ENCODE results near the gene ODAD3. TPM values are rescaled to one million over a fixed set of nuclear protein-coding genes. Genes with fewer than 3 reads are reported as not detected.
"Not testable (repeated sequence)": the region's sequence is repeated elsewhere in the genome, so short reads cannot be mapped to it uniquely, and the experiment has no call there.

Gene ODAD3
- total and polyA plus RNA-seq, 5 donors = 1.0 to 1.2 (median 1.0) TPM

DNA sequence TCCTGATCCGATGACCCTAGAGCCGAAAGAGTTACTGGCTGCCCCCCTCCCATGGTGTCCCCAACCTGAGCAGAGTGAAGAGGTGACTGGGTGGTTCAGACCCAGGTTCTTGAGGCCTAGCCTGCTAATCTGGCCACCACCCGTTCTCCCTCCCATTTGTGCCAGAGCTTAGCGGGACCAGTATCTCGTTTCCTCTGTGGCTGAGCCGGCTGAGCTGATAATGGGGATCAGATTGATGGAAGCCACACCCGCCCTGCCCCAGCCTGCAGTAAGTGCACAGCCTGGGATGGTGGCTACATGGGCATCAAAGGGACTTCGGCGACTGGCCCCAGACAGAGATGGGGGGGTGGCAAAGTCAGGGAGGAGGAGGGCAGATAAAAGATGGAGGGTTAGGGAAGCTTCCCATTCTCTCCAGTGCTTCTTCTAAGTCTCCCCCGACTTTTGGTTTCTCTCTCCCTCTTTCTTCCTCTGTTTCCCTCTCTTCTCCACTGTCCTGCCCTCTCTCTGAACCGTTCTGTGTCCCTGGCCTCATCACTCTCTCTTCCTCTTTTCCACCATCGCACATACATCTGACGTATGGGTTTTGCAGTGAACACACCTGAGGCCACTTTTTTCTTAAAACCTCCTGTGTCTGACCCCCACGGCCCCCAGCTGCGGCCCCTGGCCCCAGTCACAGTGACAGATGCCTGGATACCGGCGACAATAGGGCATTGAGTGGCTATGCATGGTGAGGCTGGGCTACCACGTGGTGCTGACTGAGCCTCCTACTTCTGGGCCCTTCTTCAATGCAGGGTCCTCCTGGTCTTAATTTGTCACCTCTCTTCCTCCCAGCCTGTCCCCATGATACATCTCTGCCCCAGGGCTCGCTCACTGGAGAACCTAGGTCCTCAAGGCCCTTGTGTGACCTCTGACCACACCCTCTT is 43.5 kb upstream of the ODAD3 start:
- H3K27me3 ChIP-seq (ENCODE audit: control insufficient read depth, insufficient read depth) = no peaks in the 10 kb centered on the region
- intact Hi-C loops (cut with DNase I) = no loop called here
- no peaks in the 10 kb centered on the region for H3K9me3 ChIP-seq (ENCODE audit: control insufficient read depth, low read length)
- ATAC-seq (no peak), DNase-seq (no peak)
- 54% methylated on average over 19 of the region's 19 CpGs for WGBS
- H3K4me3 ChIP-seq (ENCODE audit: low read length) = no peak overlapping the region
- H3K4me1 ChIP-seq (ENCODE audit: control insufficient read depth, insufficient read depth, low read length) = peaks cover 1% of the 10 kb centered on the region
- no peak overlapping the region for H3K27ac ChIP-seq (ENCODE audit: low read length)

DNA sequence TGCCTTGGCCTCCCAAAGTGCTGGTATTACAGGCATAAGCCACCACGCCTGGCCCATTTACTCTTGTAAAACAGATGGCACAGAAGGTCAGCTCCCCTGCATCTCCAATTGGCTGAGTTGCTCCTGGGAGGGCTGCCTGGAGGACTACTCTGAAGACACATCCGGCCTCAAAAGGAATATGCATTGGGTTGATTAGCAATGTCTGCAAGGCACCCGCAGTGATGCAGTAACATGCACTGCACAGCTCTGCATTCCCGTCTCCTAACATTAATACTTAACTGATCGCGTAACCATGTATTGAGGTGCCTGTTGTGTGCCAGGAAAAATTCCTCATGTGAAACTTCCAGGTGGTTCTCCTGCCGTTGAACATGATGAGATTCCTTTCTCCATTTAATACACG is 40.9 kb upstream of the ODAD3 start:
- 78% methylated on average over 8 of the region's 8 CpGs for WGBS
- no peak for DNase-seq
- H3K4me1 ChIP-seq (ENCODE audit: control insufficient read depth, insufficient read depth, low read length) = no peaks in the 10 kb centered on the region
- ATAC-seq = no peak
- no peak overlapping the region for H3K4me3 ChIP-seq (ENCODE audit: low read length)
- H3K9me3 ChIP-seq (ENCODE audit: control insufficient read depth, low read length) = no peaks in the 10 kb centered on the region
- H3K27me3 ChIP-seq (ENCODE audit: control insufficient read depth, insufficient read depth) = no peaks in the 10 kb centered on the region
- no peak overlapping the region for H3K27ac ChIP-seq (ENCODE audit: low read length)
- intact Hi-C loops (cut with DNase I) = no loop called here

- H3K4me1 ChIP-seq (ENCODE audit: control insufficient read depth, insufficient read depth, low read length); H3K27me3 ChIP-seq (ENCODE audit: control insufficient read depth, insufficient read depth); DNase-seq; intact Hi-C loops (cut with DNase I); H3K27ac ChIP-seq (ENCODE audit: low read length); H3K9me3 ChIP-seq (ENCODE audit: control insufficient read depth, low read length); H3K4me3 ChIP-seq (ENCODE audit: low read length); ATAC-seq: not testable (repeated sequence)
- WGBS = 90% methylated on average over 3 of the region's 3 CpGs
Measured at GRCh38 chr19:11475343-11475742, 40.4 kb upstream of the ODAD3 start.

- DNase-seq = no peak
- Histone ChIP-seq H3K4me1 (ENCODE audit: control insufficient read depth, insufficient read depth, low read length) (no peaks in the 10 kb centered on the region), H3K27me3 (ENCODE audit: control insufficient read depth, insufficient read depth) (no peaks in the 10 kb centered on the region), H3K9me3 (ENCODE audit: control insufficient read depth, low read length) (no peaks in the 10 kb centered on the region), H3K4me3 (ENCODE audit: low read length) (no peak overlapping the region), H3K27ac (ENCODE audit: low read length) (no peak overlapping the region)
- 81% methylated on average over 4 of the region's 4 CpGs for WGBS
- intact Hi-C loops (cut with DNase I) = no loop called here
- no peak for ATAC-seq
Measured at GRCh38 chr19:11473725-11474124, 38.8 kb upstream of the ODAD3 start.

GRCh38 chr19:11468266-11468845 is 33.4 kb upstream of the ODAD3 start:
- H3K4me3 ChIP-seq (ENCODE audit: low read length); DNase-seq; H3K27me3 ChIP-seq (ENCODE audit: control insufficient read depth, insufficient read depth); intact Hi-C loops (cut with DNase I); H3K4me1 ChIP-seq (ENCODE audit: control insufficient read depth, insufficient read depth, low read length); ATAC-seq; H3K27ac ChIP-seq (ENCODE audit: low read length); H3K9me3 ChIP-seq (ENCODE audit: control insufficient read depth, low read length): not testable (repeated sequence)
- 69% methylated on average over 8 of the region's 8 CpGs for WGBS

GRCh38 chr19:11465600-11465999 is 30.7 kb upstream of the ODAD3 start:
- 39% methylated on average over 8 of the region's 8 CpGs for WGBS
- H3K4me1 ChIP-seq (ENCODE audit: control insufficient read depth, insufficient read depth, low read length) = no peaks in the 10 kb centered on the region
- no peak for ATAC-seq
- no peaks in the 10 kb centered on the region for H3K27me3 ChIP-seq (ENCODE audit: control insufficient read depth, insufficient read depth)
- no peaks in the 10 kb centered on the region for H3K9me3 ChIP-seq (ENCODE audit: control insufficient read depth, low read length)
- no peak overlapping the region for H3K4me3 ChIP-seq (ENCODE audit: low read length)
- no peak for DNase-seq
- intact Hi-C loops (cut with DNase I) = no loop called here
- H3K27ac ChIP-seq (ENCODE audit: low read length) = no peak overlapping the region

GRCh38 chr19:11464333-11465265 is 29.7 kb upstream of the ODAD3 start:
- Histone ChIP-seq H3K27ac (ENCODE audit: low read length) (no peak overlapping the region), H3K4me3 (ENCODE audit: low read length) (no peak overlapping the region), H3K9me3 (ENCODE audit: control insufficient read depth, low read length) (no peaks in the 10 kb centered on the region), H3K4me1 (ENCODE audit: control insufficient read depth, insufficient read depth, low read length) (no peaks in the 10 kb centered on the region), H3K27me3 (ENCODE audit: control insufficient read depth, insufficient read depth) (no peaks in the 10 kb centered on the region)
- intact Hi-C loops (cut with DNase I) = no loop called here
- ATAC-seq (peak in 1 of 2 donors; percentile 10), DNase-seq (no peak)
- WGBS = 87% methylated on average over 11 of the region's 11 CpGs

- WGBS = 71% methylated on average over 12 of the region's 12 CpGs
- no peak overlapping the region for H3K4me3 ChIP-seq (ENCODE audit: low read length)
- DNase-seq = no peak
- no peaks in the 10 kb centered on the region for H3K27me3 ChIP-seq (ENCODE audit: control insufficient read depth, insufficient read depth)
- H3K9me3 ChIP-seq (ENCODE audit: control insufficient read depth, low read length) = no peaks in the 10 kb centered on the region
- no peak for ATAC-seq
- intact Hi-C loops (cut with DNase I) = no loop called here
- H3K4me1 ChIP-seq (ENCODE audit: control insufficient read depth, insufficient read depth, low read length) = no peaks in the 10 kb centered on the region
- no peak overlapping the region for H3K27ac ChIP-seq (ENCODE audit: low read length)
Measured at GRCh38 chr19:11463391-11463790, 28.5 kb upstream of the ODAD3 start.

- H3K27ac ChIP-seq (ENCODE audit: low read length) = no peak overlapping the region
- ATAC-seq (no peak), DNase-seq (no peak)
- H3K4me3 ChIP-seq (ENCODE audit: low read length) = no peak overlapping the region
- no peaks in the 10 kb centered on the region for H3K27me3 ChIP-seq (ENCODE audit: control insufficient read depth, insufficient read depth)
- no peaks in the 10 kb centered on the region for H3K4me1 ChIP-seq (ENCODE audit: control insufficient read depth, insufficient read depth, low read length)
- H3K9me3 ChIP-seq (ENCODE audit: control insufficient read depth, low read length) = no peaks in the 10 kb centered on the region
- intact Hi-C loops (cut with DNase I) = no loop called here
- 78% methylated on average over 2 of the region's 2 CpGs for WGBS
Measured at GRCh38 chr19:11461453-11461852, 26.5 kb upstream of the ODAD3 start.

DNA sequence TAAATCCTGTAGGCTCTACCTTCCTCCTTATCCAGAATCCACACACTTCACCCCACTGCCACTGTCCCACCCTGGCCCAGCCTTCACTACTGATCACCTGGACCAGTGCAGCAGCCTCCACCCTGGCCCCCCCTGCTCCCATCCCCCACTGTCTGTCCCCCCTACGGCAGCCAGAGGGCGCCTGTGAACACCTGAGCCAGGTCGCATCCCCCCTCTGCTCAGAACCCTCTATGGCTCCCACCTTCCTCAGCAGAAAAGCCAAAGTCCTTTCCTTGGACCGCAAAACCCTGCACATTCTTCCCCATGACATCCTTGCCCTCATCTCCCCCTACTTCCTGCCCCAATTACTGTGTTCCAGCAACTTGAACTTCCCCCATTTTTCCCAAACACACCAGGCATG is 25.3 kb upstream of the ODAD3 start:
- no peak overlapping the region for H3K4me3 ChIP-seq (ENCODE audit: low read length)
- no peaks in the 10 kb centered on the region for H3K9me3 ChIP-seq (ENCODE audit: control insufficient read depth, low read length)
- no peaks in the 10 kb centered on the region for H3K4me1 ChIP-seq (ENCODE audit: control insufficient read depth, insufficient read depth, low read length)
- no peak overlapping the region for H3K27ac ChIP-seq (ENCODE audit: low read length)
- no peak for DNase-seq
- no peaks in the 10 kb centered on the region for H3K27me3 ChIP-seq (ENCODE audit: control insufficient read depth, insufficient read depth)
- ATAC-seq = no peak
- 53% methylated on average over 4 of the region's 4 CpGs for WGBS
- intact Hi-C loops (cut with DNase I) = no loop called here

DNA sequence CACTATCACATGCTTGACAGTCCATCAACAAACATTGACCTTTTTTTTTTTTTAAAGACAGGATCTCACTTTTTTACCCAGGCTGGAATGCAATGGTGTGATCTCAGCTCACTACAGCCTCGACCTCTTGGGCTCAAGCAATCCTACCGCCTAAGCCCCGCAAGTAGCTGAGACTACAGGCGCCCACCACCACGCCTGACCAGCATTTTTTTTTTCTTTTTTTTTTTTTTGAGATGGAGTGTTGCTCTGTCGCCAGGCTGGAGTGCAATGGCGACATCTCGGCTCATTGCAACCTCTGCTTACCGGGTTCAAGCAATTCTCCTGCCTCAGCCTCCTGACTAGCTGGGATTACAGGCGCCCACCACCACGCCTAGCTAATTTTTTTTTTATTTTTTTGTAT is 24.0 kb upstream of the ODAD3 start:
- H3K9me3 ChIP-seq (ENCODE audit: control insufficient read depth, low read length); H3K27ac ChIP-seq (ENCODE audit: low read length); H3K4me3 ChIP-seq (ENCODE audit: low read length); DNase-seq; intact Hi-C loops (cut with DNase I); ATAC-seq; H3K4me1 ChIP-seq (ENCODE audit: control insufficient read depth, insufficient read depth, low read length); H3K27me3 ChIP-seq (ENCODE audit: control insufficient read depth, insufficient read depth): not testable (repeated sequence)
- WGBS = 76% methylated on average over 11 of the region's 11 CpGs

Data from right cardiac atrium (tissue), 5 donors.